Hypothalamus (tissue), 51 donors: ENCODE measurements around the gene ETHE1.
"Not testable (repeated sequence)": the region's sequence is repeated elsewhere in the genome, so short reads cannot be mapped to it uniquely, and the experiment has no call there.

Source experiments
- DNase-seq, 51 donors: peaks; one replicate each; lab custom pipeline; 2025; lab: John Stamatoyannopoulos, UW

ETHE1 gene

GRCh38 chr19:43552616-43553015 lies 25.6 kb upstream of the ETHE1 start:
- DNase-seq, result no peak

GRCh38 chr19:43552198-43552450 lies 25.1 kb upstream of the ETHE1 start:
- no peak for DNase-seq

DNA sequence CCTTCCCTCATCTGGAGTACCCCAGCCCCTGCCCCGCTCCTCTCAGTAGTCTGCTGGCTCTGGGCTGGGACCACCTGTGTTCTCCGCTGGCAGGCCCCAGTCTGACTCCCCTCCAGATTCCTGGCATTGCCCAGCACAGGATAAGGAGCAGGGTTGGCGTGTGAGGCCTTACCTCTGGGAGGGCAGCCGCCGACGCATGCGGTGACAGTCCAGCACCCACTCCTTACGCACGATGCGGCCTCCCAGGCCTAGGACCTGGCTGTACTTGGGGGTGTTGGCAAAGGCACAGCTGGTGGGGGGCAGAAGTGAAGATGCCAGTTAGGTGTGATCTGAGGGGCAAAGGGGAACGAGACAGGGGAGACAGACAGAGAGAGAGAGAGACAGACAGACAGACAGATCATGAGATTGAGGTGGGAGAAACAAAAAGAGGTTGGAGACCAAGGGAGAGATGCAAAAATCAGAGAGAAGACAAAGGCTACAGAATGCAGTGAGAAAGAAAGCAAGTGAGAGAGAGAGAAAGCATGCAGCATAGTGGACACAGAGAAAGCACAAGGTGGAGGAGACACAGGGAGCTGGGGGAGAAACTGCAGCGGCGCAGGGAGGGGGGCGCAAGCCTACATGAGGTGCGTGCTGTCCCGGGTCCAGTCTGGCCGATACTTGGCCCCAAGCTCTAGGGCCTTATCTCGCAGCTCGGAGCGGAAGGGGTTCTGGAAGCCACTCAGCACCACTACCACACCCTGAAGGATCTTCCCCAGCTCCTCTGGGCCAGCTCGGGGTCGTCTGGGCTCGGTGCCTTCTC lies 24.6 kb upstream of the ETHE1 start:
- DNase-seq, result no peak

DNA sequence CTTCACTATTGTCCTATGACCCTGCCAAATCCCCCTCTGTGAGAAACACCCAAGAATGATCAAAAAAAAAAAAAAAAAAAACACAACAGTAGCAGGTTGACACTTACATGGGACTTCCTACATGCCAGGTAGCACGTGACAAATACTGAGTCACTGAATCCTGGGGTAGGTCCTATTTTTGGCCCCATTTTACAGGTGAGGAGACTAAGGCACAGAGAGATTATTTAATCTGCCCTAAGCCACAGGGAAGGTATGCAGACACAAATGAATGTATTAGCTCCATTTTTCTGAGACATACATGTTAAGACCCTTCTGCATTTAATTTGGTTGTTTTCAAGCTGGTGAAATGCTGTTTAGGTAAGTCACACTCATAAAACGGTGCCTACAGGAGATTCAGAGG lies 21.7 kb upstream of the ETHE1 start:
- no peak for DNase-seq

DNA sequence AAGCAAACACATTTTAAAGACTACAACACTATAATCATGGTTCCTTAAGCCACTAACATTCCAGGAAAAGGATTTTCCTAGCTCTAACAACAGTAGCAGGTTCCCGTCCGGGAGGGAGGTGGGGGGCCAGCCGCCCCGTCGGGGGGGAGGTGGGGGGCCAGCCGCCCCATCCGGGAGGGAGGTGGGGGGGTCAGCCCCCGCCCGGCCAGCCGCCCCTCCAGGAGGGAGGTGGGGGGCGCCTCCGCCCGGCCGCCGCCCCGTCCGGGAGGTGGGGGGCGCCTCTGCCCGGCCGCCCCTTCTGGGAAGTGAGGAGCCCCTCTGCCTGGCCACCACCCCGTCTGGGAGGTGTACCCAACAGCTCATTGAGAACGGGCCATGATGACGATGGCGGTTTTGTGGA lies 20.9 kb upstream of the ETHE1 start:
- not testable (repeated sequence) for DNase-seq

DNA sequence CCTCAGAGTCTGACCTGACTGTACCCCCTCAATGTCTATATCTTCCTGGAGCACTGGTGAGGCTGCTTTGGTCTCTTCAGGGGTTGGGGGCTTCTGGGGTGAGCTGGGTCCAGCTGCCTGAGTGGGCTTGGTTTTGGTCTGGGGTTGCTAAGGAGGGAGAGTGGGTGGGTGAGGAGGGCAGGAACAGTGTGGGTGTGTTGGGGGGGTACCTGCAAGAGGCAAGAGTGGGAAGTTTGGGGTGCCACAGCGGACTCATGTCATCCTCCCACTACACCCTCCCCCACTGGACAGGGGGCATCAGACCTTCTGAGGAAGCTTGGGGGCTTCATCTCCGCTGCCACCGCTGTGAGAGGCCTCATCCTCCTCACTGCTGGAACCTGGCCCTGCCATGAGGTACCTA lies 19.6 kb upstream of the ETHE1 start:
- DNase-seq, result no peak

- DNase-seq, result peak in 18 of 51 donors; percentile 4 to 50 (median 18)
These were observed 19.0 kb upstream of the ETHE1 start for GRCh38 chr19:43545981-43546380.

DNA sequence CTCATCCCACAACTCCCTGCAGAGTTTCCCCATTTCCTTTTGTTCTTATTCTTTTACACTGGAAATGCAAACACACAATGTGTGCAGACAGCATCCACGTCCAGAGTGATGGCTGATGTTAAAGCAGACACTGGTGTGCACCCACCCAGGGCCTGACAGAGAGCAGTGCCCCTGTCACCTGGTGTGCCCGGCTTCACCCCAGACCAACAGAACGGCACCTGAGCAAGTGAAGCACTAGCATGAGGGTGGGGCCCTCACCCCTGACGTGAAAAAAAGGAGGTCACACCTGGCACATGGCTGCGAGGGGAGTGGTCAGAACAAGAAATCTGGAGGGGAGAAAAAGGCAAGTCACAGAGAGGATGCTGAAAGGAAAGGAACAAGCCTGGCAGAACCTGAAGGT lies 18.3 kb upstream of the ETHE1 start:
- DNase-seq, result no peak

GRCh38 chr19:43544077-43544476 lies 17.1 kb upstream of the ETHE1 start:
- no peak for DNase-seq

GRCh38 chr19:43541920-43542650 lies 15.1 kb upstream of the ETHE1 start:
- DNase-seq, result no peak

GRCh38 chr19:43540381-43540780 lies 13.4 kb upstream of the ETHE1 start:
- DNase-seq, result no peak

DNA sequence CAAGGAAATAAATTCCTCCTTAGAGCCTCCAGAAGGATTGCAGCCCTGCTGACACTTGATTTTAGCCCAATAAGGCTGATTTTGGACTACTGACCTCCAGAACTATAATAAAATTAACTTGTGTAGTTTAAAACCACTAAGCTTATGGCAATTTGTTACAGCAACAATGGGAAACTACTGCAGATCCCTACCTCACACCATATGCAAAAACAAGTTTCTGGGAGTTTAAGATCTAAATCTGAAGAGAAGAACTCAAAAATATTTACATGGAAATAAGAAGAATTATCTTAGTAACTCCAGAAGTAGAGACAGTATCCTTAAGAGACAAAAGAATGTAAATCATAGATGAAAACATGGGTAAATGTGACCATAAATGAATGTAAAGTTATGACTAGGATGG lies 11.9 kb upstream of the ETHE1 start:
- DNase-seq, result no peak

GRCh38 chr19:43534816-43535761 lies 8.1 kb upstream of the ETHE1 start:
- DNase-seq, result peak in 46 of 51 donors; percentile 4 to 76 (median 46)

DNA sequence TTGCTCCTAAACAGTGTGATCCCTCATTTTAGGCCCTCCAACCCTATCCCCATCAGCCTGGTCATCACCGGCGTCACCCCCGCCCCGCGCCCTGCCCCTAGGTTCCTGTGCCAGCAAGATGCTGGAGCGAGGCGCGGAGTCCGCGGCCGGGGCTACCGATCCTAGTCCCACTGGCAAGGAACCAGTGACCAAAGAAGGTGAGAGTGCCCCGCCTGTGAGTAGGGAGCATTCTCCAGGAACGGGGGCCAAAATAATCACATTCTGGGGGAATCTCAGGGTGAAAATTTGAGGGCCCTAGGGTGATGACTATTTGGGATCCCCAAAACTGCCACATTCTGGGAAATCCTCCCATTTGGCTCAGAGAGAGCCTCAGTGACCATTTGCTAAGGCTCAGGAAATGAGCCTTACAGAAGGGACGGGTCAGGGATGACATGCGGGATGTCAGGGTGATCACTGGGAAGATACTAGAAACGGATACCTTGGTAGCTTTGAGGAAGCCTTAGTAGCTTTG lies 7.4 kb upstream of the ETHE1 start:
- peak in 4 of 51 donors; percentile 29 to 87 (median 45) for DNase-seq

DNA sequence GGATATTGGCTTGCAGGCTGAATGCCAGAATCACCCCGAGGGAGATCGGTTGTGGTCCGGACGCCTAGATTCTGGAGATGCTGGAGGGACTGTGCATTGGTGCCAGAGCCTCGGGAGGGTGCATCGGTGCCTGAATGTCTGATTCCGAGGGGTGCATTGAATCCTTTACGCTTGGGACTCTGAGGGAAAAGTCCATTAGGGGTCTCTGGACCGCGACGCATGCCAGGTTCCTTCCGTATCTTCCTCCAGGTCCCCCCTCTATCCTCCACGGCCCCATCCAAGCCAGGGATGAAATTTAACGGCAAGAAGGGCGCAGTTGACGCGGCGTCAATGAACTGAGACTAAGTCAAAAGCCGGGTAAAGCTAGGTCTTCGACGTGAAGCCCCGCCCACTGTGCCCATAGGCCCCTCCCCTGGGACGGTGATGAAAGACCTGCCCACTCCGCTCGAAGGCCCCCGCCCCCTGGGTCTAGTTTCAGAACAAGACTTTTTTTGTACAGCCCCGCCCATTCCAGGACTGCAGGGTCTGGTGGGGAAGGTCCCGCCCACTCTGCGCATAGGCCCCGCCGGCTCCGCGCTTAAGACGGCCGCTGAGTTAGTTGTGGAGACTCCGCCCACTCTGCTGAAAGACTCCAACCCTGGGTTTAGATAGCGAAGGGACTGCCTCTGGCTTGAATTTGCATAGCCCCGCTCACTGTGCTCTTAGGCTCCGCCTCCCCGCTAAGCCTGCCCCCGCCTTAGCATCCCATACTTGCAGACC lies 6.7 kb upstream of the ETHE1 start:
- DNase-seq, result peak; percentile 51 to 98 (median 87)

DNA sequence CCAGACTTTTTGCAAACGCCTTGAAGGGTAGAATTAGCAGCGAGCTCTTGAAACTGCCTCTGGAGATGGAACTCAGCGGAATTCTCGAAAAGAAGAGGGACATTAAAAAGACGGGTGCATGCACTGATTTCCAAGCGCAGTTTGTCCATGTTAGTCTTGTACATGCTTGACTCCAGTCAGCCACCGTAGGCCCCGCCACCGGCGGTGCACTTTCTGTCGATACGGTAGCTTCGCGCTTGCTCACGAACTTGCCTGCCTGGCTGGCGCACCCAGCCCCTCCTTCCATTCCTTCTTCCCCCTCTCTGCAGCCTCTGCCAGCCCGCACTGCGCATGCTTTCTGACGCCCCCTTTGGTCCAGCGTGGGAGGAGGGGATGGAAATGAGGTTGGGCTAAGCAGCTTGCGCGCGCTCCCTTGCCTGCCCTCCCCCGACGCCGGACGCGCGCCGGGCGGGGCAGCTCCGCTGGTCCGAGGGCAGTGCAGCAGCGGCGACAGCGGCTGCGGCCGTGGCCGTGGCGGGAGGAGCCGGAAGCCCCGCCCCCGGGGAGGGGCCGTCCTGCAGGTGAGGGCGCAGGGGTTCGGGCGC lies 6.1 kb upstream of the ETHE1 start, which contains the start of gene ZNF575:
Gene ZNF575 (plus strand): TSS at position 227 of the 584 bp plus-strand sequence. CDS start 1,235 bp downstream, outside the sequence.
- DNase-seq, result peak; percentile 59 to 95 (median 85)

- peak in 29 of 51 donors; percentile 33 to 78 (median 57) for DNase-seq
These were observed 5.6 kb upstream of the ETHE1 start for GRCh38 chr19:43532571-43532961.

- peak in 3 of 51 donors; percentile 1 to 22 (median 9) for DNase-seq
These were observed 1.0 kb upstream of the ETHE1 start for GRCh38 chr19:43527860-43528622.
